ENCODE results near the gene SEH1L. TPM values are rescaled to one million over a fixed set of nuclear protein-coding genes. Genes with fewer than 3 reads are reported as not detected.

SEH1L gene
- total and polyA plus RNA-seq, 4 donors = 24.2 to 43.8 (median 26.4) TPM

DNA sequence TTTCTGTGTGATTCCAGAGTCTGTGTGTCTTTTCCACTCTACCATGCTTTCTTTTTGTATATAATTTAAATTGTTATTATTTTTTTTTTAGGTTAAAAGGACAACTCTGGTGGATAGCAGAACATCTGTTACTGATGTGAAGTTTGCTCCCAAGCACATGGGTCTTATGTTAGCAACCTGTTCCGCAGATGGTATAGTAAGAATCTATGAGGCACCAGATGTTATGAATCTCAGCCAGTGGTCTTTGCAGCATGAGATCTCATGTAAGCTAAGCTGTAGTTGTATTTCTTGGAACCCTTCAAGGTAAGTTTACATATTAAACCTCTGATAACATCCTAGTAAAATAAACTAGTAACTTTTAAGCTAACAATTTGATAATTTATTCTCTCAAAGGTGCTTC lies 15.3 kb downstream of the SEH1L start:
- Histone ChIP-seq H3K9ac (ENCODE audit: insufficient read depth in 1 of 2, low read length in 2 of 2) (no peak overlapping the region), H3K4me3 (no peak overlapping the region), H3K9me3 (ENCODE audit: control insufficient read depth in 4 of 4, insufficient read depth in 3 of 4, low read length in 3 of 4) (no peaks in the 10 kb centered on the region), H3K4me1 (ENCODE audit: control insufficient read depth in 5 of 5, insufficient read depth in 5 of 5, low read length in 5 of 5) (peaks cover 0 to 7% (median 2%) of the 10 kb centered on the region in 5 donors), H3K36me3 (ENCODE audit: control insufficient read depth in 4 of 4, insufficient read depth in 4 of 4, low read length in 4 of 4) (peaks cover 14 to 21% (median 19%) of the 10 kb centered on the region in 4 donors), H3K27ac (ENCODE audit: low read depth in 1 of 2, low read length in 1 of 2) (no peak overlapping the region), H3K27me3 (ENCODE audit: control insufficient read depth in 3 of 3, insufficient read depth in 3 of 3, low read length in 2 of 3) (no peaks in the 10 kb centered on the region)
- 95 to 100% methylated on average over 1 of the region's 1 CpG for WGBS, 2 donors
- ATAC-seq (ENCODE audit: insufficient read depth, low FRiP score) (no peak), DNase-seq (no peak)
- TF ChIP-seq CTCF (IDR thresholded peaks at IDR 0.05; ENCODE audit: control extremely low read depth, extremely low read depth) = no peak

DNA sequence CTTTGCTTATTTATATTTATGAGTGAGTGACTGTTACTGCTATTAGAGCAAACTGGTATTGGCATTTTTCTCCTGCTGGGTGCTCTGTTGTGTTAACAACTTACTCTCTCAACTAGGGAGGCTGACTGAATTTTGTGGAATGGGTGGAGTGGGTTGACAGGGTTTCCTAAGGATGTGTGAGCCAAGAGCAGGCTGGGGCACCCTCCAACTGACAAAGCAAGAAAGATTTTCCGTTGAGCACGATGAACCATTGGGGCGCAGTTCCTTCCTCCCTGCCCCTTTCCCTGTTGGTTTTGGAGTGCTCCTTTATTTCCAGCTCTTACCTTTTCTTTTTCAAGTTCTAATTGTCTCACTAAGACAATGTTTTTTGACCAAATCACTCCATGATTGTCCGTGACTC lies 20.3 kb downstream of the SEH1L start:
- TF ChIP-seq CTCF (IDR thresholded peaks at IDR 0.05; ENCODE audit: control extremely low read depth, extremely low read depth) = no peak
- no peak overlapping the region for H3K9ac ChIP-seq (ENCODE audit: insufficient read depth in 1 of 2, low read length in 2 of 2)
- peaks cover 19 to 28% (median 25%) of the 10 kb centered on the region in 4 donors for H3K36me3 ChIP-seq (ENCODE audit: control insufficient read depth in 4 of 4, insufficient read depth in 4 of 4, low read length in 4 of 4)
- H3K27me3 ChIP-seq (ENCODE audit: control insufficient read depth in 3 of 3, insufficient read depth in 3 of 3, low read length in 2 of 3) = no peaks in the 10 kb centered on the region
- H3K27ac ChIP-seq (ENCODE audit: low read depth in 1 of 2, low read length in 1 of 2) = no peak overlapping the region
- DNase-seq (no peak), ATAC-seq (ENCODE audit: insufficient read depth, low FRiP score) (no peak)
- no peaks in the 10 kb centered on the region for H3K4me1 ChIP-seq (ENCODE audit: control insufficient read depth in 5 of 5, insufficient read depth in 5 of 5, low read length in 5 of 5)
- 87 to 89% methylated on average over 4 of the region's 4 CpGs for WGBS, 2 donors
- H3K4me3 ChIP-seq = no peak overlapping the region
- H3K9me3 ChIP-seq (ENCODE audit: control insufficient read depth in 4 of 4, insufficient read depth in 3 of 4, low read length in 3 of 4) = no peaks in the 10 kb centered on the region

- H3K36me3 ChIP-seq (ENCODE audit: control insufficient read depth in 4 of 4, insufficient read depth in 4 of 4, low read length in 4 of 4) = peaks cover 16 to 27% (median 23%) of the 10 kb centered on the region in 4 donors
- ATAC-seq (ENCODE audit: insufficient read depth, low FRiP score) = no peak
- no peak overlapping the region for H3K27ac ChIP-seq (ENCODE audit: low read depth in 1 of 2, low read length in 1 of 2)
- no peak for TF ChIP-seq CTCF (IDR thresholded peaks at IDR 0.05; ENCODE audit: control extremely low read depth, extremely low read depth)
- H3K4me3 ChIP-seq = no peak overlapping the region
- 93 to 94% methylated on average over 6 of the region's 6 CpGs for WGBS, 2 donors
- no peaks in the 10 kb centered on the region for H3K9me3 ChIP-seq (ENCODE audit: control insufficient read depth in 4 of 4, insufficient read depth in 3 of 4, low read length in 3 of 4)
- H3K27me3 ChIP-seq (ENCODE audit: control insufficient read depth in 3 of 3, insufficient read depth in 3 of 3, low read length in 2 of 3) = no peaks in the 10 kb centered on the region
- DNase-seq = no peak
- no peaks in the 10 kb centered on the region for H3K4me1 ChIP-seq (ENCODE audit: control insufficient read depth in 5 of 5, insufficient read depth in 5 of 5, low read length in 5 of 5)
- no peak overlapping the region for H3K9ac ChIP-seq (ENCODE audit: insufficient read depth in 1 of 2, low read length in 2 of 2)
Observed at GRCh38 chr18:12968619-12969018, 20.8 kb downstream of the SEH1L start.

DNA sequence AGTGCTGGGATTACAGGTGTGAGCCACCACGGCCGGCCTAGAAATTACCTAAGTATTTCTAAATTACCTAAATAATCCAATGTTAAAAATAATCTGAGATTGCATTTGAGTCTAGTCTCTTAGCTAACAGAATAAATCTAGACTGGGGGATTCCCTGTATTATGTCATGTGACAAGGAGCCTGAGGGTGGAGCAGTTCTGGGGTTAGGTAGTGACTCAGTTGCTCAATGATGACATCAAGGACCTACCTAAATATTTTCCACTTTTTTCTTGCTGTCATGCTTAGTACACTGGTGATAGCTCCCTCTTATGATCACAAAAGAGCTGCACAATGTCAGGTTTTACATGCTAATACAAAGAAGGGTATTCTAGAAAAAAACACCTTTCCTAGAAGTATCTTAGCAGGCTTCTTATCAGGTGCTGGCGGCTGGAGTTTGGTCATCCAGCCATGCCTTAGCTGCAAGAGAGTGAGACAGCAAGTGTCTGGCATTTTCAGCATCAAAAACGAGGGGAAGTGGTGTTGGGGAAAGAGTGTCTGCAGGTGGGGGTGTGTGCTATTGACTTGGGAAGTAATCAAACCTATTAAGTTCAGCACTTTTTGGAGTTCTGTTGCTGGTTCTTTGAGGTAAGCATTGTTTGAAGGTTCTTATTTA lies 25.9 kb downstream of the SEH1L start:
- Histone ChIP-seq H3K9me3 (ENCODE audit: control insufficient read depth in 4 of 4, insufficient read depth in 3 of 4, low read length in 3 of 4) (no peaks in the 10 kb centered on the region), H3K4me1 (ENCODE audit: control insufficient read depth in 5 of 5, insufficient read depth in 5 of 5, low read length in 5 of 5) (no peaks in the 10 kb centered on the region), H3K27ac (ENCODE audit: low read depth in 1 of 2, low read length in 1 of 2) (no peak overlapping the region), H3K4me3 (no peak overlapping the region), H3K9ac (ENCODE audit: insufficient read depth in 1 of 2, low read length in 2 of 2) (no peak overlapping the region), H3K36me3 (ENCODE audit: control insufficient read depth in 4 of 4, insufficient read depth in 4 of 4, low read length in 4 of 4) (peaks cover 18 to 28% (median 23%) of the 10 kb centered on the region in 4 donors), H3K27me3 (ENCODE audit: control insufficient read depth in 3 of 3, insufficient read depth in 3 of 3, low read length in 2 of 3) (no peaks in the 10 kb centered on the region)
- ATAC-seq (ENCODE audit: insufficient read depth, low FRiP score) = no peak
- DNase-seq = no peak
- TF ChIP-seq CTCF (IDR thresholded peaks at IDR 0.05; ENCODE audit: control extremely low read depth, extremely low read depth) = no peak
- 85 to 95% methylated on average over 4 of the region's 4 CpGs for WGBS, 2 donors
